LHCN-M2 (cell line): ENCODE data around the gene NPR2. TPM values are rescaled to one million over a fixed set of nuclear protein-coding genes. Genes with fewer than 3 reads are reported as not detected.

ENCODE experiments used
- DNase-seq: peaks from one replicate; pipeline ENCODE4 v3.0.0-alpha.2; 2012; ENCODE audit warnings: low read depth
- total RNA-seq: library from RNA; depleted of rRNA; stranded (reverse); fragments of >200 nt; gene quantifications from 2 replicates; pipeline ENCODE4 v1.2.3, GENCODE V29; 2014; rRNA removed

The NPR2 gene
- total RNA-seq, 1 experiment from 2014 or later: 23.0 TPM

DNA sequence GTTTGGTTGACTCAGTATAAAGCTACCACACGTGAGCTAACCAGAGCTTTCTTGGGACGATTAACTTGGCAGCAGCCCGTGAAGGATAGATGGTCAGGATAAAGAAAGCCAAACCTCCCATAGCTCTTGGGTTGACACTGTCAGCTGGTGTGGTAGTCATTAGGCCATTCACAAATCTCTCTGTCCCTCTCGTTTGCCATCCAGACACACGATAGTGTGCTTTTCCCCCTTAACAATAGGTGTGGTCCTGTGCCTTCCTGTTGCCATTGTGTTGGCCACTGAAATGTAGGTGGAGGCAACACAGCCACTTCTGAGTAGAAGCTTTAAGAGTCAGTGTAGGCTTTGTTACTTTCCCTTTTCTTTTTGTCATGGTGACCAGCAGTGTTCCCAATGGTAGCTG, 67.1 kb downstream of the NPR2 start:
- DNase-seq: no peak

Other genes with a start within 250 kb of the NPR2 start
- 21.7 and 26.8 TPM in 2 replicates for gene TESK1, start 186.3 kb upstream of the NPR2 start, total RNA-seq
- gene CD72, start 173.2 kb upstream of the NPR2 start, total RNA-seq: 1.2 and 1.4 TPM in 2 replicates
- 0.26 and 0.63 TPM in 2 replicates for gene SIT1, start 140.7 kb upstream of the NPR2 start, total RNA-seq
- gene RMRP, start 133.6 kb upstream of the NPR2 start, total RNA-seq: 5,651 and 6,728 TPM in 2 replicates
- gene CCDC107, start 133.3 kb upstream of the NPR2 start, total RNA-seq: 11.1 and 13.3 TPM in 2 replicates
- 4.4 and 4.5 TPM in 2 replicates for gene ARHGEF39, start 126.4 kb upstream of the NPR2 start, total RNA-seq
- gene CA9, start 117.7 kb upstream of the NPR2 start, total RNA-seq: 2.4 and 3.8 TPM in 2 replicates
- 1,008 and 1,115 TPM in 2 replicates for gene TPM2, start 101.7 kb upstream of the NPR2 start, total RNA-seq
- gene TLN1, start 59.4 kb upstream of the NPR2 start, total RNA-seq: 356 and 415 TPM in 2 replicates
- 87.9 and 108 TPM in 2 replicates for gene CREB3, start 58.9 kb upstream of the NPR2 start, total RNA-seq
- gene GBA2, start 42.4 kb upstream of the NPR2 start, total RNA-seq: 26.4 and 29.9 TPM in 2 replicates
- gene RGP1, start 42.3 kb upstream of the NPR2 start, total RNA-seq: 13.5 and 17.4 TPM in 2 replicates
- gene MSMP, start 37.3 kb upstream of the NPR2 start, total RNA-seq: not detected in 2 replicates
- gene SPAG8, start 20.7 kb downstream of the NPR2 start, total RNA-seq: 0.98 and 1.4 TPM in 2 replicates
- gene HINT2, start 23.5 kb downstream of the NPR2 start, total RNA-seq: 22.8 and 33.0 TPM in 2 replicates
- not detected in 2 replicates for gene FAM221B, start 37.1 kb downstream of the NPR2 start, total RNA-seq
- gene TMEM8B, start 37.6 kb downstream of the NPR2 start, total RNA-seq: 2.8 and 3.6 TPM in 2 replicates
- gene OR13J1, start 78.8 kb downstream of the NPR2 start, total RNA-seq: not detected in 2 replicates
- 1.5 and 2.1 TPM in 2 replicates for gene HRCT1, start 114.6 kb downstream of the NPR2 start, total RNA-seq
- 0.17 and 0.38 TPM in 2 replicates for gene SPAAR, start 117.9 kb downstream of the NPR2 start, total RNA-seq
- gene OR2S2, start 166.6 kb downstream of the NPR2 start, total RNA-seq: not detected in 2 replicates
- 10.6 and 12.2 TPM in 2 replicates for gene RECK, start 245.3 kb downstream of the NPR2 start, total RNA-seq